Measurements from ENCODE around the gene SIN3A. TPM values are rescaled to one million over a fixed set of nuclear protein-coding genes. Genes with fewer than 3 reads are reported as not detected.
"Not testable (repeated sequence)": the region's sequence is repeated elsewhere in the genome, so short reads cannot be mapped to it uniquely, and the experiment has no call there.

The SIN3A gene
- total RNA-seq, 1 donor from 2014 or later, result 25.4 TPM

DNA sequence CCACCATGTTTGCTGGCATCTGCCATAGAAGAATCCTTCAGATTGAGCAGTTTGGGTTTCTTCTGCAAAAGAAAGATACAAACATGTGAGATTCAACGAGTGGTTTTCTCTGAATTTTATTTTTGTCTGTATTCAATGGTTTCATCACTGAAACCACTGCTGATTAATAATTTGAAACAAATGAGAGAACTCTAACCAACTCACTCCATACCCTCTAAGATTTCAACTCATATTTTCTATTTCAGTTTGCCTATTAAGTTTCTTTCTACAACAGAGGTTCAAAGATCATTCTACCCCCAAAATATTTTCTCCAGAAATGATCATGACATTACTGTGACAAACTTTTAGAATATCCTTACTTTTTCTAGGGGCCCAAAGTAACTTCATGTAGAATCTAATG lies 44.4 kb downstream of the SIN3A start:
- DNase-seq, result no peak
- intact Hi-C loops (cut with DNase I), result no loop called here
- no peak for ATAC-seq (ENCODE audit: poor library complexity)

DNA sequence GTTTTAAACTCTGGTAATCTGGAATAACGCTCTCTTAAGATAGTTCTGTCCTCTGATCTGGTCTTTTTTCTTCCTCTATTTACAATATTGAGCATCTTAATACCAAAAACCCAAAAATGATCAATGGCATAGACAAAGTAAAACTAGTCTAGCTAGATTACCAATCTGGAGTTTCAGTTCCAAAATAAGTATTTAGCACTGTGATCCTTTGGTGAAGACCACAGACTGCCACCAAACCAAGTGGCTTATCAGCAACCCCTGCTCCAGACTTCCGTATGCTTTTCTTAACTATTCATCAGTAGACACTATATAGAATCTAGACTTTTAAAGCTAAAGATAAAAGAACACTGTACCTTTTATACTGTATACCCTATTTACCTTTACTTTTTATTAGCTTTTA lies 47.6 kb downstream of the SIN3A start:
- DNase-seq (no peak), ATAC-seq (ENCODE audit: poor library complexity) (no peak)
- intact Hi-C loops (cut with DNase I), result no loop called here

DNA sequence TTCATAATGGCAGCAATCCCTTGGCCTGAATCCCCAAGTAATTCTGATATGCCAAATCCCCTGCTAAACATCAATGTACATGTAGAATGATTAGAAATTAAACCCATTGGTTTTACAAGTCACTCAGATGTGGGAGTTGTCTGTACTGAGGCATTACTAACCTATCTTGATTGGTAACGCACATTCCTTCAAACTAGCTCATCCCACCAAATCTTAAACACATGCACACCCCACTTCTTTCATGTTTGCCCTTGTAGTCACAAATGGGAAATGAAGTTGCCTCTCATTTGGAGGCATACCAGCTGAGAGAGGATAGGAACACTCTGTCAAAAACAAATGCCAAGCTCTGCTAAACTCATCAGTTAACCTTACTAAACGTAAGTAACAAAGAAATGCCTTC lies 54.0 kb downstream of the SIN3A start:
- intact Hi-C loops (cut with DNase I), result no loop called here
- DNase-seq, result no peak
- no peak for ATAC-seq (ENCODE audit: poor library complexity)

DNA sequence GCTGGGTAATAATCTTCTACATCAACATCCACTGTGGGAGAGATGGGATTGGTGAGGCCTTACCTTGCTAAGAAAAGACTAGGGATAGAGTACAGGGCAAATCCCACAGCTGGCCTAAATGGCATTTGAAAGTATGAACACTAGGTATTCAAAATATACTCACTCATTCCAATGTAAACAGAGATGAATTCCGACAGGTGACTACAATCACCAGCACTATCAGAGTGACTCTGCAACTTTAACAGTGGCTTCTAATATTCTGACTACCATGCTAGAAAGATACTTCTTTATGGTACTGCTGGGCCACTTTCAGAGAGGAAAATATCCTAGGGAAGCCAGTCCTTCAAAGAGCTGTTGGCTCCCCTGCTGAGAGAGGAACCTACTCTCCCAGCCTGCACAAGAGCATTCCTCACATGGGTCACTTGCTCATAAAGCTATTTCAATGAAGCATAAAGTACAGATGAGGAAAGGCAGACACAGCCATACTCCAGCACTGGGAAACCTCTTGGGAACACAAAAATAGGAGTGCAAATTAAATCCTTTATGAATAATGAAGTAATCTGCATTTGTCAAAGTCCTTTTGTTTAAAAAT lies 61.6 kb downstream of the SIN3A start:
- ATAC-seq (ENCODE audit: poor library complexity) (no peak), DNase-seq (no peak)
- intact Hi-C loops (cut with DNase I), result no loop called here

DNA sequence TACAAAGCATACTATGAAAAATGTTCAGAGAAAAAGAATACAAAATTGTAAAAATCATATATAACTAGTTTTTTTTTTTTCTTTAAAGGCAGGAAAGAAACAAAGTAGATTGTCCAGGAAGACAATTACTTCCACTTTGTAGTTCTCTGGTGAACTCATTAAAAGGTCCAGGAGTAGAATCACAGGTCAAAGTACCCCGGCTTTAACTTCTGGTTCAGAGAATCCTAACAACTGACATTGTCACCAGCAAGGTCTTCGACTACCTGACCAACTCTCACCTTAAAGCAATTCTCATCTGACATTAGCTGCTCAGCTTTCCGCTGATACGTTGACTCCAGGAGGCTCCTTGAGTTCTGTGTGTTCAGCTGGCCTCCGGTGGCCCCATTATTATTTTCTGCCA lies 67.5 kb downstream of the SIN3A start:
- DNase-seq; intact Hi-C loops (cut with DNase I); ATAC-seq (ENCODE audit: poor library complexity): not testable (repeated sequence)

DNA sequence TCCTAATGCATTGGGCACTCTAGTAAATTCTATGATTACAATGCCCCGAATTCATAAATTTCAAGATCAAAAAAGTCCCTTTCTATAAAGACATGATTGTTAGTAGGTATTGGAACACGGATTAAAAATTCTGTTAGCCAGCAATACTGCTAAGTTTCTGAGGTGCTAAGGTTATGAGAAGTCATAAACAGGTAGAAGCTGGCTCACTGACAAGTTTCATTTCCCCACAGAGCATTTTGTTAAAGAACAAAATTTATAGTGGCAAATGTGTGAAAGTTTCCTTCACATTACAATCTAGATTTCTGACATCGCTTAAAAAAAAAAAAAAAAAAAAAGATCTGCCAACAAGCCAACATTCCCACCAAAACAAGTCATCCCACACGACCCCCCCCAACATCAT lies 70.7 kb downstream of the SIN3A start:
- intact Hi-C loops (cut with DNase I), result no loop called here
- no peak for ATAC-seq (ENCODE audit: poor library complexity)
- DNase-seq, result no peak

DNA sequence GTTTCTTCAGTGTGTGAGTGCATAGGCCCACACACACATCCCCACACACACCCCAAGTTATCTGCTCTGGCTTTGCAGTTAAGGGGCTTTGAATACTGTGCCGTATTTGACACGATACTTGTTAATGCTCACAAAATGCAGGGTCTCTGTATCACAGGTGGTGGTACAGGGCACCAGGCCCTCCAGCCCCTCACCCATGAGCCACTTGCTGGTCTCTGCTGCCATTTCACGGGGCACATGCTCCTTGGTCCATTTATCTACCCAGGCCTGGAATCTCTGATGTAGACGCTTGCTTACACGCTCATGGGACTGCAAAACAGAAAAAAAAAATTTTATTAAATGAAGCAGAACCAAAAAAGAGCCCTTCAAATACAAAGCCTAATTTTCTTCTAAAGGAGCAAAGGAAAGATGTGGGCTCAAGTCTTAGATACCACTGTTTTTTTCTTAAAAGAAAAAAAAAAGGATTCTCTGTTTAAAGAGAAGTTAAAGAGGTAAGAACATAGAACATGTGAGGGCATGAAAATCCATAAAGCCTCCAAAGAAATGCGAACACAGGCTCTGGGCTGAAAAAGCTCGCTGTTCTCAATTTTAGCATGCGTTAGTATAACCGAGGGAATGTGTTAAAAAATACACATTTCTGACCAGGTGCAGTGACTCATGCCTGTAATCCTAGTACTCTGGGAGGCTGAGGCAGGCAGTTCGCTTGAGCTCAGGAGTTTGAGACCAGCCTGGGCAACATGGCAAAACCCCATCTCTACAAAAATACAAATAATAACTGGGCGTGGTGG lies 79.4 kb downstream of the SIN3A start:
- intact Hi-C loops (cut with DNase I), result loop anchor here (5.0 kb wide), 1 partner anchor 40 kb away; no protein-coding TSS in a partner anchor
- ATAC-seq (ENCODE audit: poor library complexity) (no peak), DNase-seq (no peak)

DNA sequence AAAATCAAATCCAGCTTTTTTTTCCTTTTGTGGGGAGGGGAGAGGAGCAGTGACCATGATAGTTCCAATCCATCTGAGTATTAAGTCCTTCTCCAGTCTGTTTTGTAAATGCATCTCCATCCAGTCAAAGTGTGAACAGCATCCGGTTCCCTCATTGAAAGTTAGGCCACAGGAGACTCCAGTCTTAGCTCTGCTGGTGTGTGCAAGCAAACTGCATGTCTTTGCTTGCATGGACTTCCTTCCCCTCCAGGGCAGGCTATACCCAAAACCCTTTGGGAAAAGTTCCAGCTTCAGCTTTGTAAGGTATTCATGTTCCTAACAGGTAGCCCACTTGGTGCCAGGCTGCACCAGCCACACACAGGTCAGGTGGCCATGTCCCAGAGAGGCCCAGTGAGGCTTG lies 80.0 kb downstream of the SIN3A start:
- intact Hi-C loops (cut with DNase I), result loop anchor here (5.0 kb wide), 1 partner anchor 41 kb away; no protein-coding TSS in a partner anchor
- DNase-seq (no peak), ATAC-seq (ENCODE audit: poor library complexity) (no peak)

DNA sequence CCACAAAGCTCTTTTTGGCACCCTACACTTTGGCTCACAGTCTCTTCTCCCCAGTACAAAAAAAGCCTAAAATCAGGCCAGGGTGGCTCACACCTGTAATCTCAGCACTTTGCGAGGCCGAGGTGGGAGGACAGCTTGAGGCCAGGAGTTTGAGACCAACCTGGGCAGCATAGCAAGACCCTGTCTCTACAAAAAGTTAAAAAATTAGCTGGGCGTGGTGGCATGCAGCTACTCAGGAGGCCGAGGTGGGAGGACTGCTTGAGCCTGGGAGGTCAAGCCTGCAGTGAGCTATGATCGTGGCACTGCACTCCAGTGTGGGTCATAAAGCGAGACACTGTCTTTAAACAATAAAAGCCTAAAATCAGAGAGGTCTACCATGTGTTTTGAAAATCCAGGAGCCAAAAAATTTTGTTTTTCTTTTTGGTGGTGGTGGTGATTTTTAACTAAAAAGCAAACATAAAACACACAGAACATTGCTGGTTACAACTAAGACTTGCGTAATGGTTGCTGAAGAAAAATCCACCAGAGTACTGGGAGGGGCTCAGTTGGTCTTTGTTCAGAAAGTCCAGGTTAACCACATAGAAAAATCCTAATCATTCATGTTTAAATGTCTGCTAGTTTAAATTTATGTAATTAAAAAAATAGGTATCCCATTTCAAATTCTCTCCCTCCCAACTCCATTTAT lies 81.5 kb downstream of the SIN3A start:
- DNase-seq (no peak), ATAC-seq (ENCODE audit: poor library complexity) (no peak)
- intact Hi-C loops (cut with DNase I), result loop anchor here (5.0 to 10.0 kb wide), 2 partner anchors 42 to 315 kb away; no protein-coding TSS in a partner anchor

DNA sequence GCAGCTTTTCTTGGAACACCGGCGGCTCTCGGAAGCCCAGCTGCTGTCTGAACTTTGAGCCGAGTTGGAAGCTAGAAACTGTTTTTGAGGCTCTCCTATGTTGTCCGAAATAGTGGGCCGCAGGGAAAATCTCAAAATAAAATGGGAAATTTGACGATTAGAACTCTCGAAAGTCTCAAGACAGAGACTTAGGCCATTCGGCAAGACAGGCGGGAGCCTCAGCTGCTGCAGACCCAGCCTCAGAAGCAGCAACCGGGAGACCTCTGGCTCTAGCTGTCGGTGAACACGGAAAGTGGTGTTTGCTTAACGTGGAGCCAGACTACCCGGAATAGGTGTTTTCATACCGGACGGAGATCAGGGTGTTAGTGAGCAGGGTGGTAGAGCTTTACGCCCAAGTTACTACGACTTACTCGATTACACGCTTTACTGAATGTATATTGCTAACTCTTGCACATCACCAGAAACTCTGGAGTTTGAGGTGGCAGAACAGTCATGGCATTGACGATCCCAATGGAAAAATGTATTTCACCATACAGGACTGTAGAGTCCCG lies 82.7 kb downstream of the SIN3A start:
- intact Hi-C loops (cut with DNase I), result loop anchor here (10.0 kb wide), 1 partner anchor 316 kb away; no protein-coding TSS in a partner anchor

DNA sequence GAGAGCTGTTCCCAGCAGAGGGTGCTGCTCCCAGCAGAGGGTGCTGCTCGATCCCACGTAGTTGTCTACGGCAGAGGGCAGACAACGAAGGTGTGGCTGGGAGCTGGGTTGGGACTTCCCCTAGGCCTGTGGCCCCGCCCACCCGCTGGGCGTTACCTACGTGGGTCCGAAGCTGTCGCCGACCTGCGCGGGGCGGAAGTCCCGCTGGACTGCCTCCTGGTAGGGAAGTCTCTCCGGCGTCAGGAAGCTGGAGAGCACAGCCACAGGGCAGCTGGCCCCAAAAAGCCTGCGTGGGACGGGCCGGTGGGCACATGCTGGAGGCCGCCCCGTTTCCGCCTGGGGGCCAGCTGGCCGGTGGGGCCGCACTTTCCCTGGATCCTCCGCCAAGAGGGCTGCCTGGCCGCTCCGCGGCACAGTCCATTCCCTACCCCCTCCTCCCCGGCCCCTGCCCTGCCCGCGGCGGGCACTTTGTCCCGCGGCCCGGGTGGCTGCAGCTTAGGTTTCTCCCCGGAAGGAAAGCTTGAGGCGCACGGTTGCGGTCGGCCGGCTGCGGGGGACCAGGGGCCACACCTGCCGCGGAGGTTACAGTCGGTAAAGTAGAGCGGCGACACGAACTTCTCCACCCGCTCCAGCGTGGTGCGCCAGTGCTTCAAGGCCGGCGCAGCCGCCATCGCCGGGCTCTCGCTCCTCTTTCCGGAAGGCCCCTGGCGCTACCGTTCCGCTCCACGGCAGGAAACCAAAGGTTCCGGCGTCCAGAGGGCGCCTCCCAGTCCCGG lies 83.4 kb downstream of the SIN3A start, which contains the start of gene MAN2C1:
TSS of gene MAN2C1 (minus strand) at position 695 of the 776 bp plus-strand sequence. CDS start at position 671, 24 bp downstream.
- peak; percentile 97 for ATAC-seq (ENCODE audit: poor library complexity)
- peak; percentile 97 for DNase-seq
- intact Hi-C loops (cut with DNase I), result loop anchor here (10.0 kb wide), 1 partner anchor 317 kb away; no protein-coding TSS in a partner anchor

More for the DNA sequence above, 82.7 kb downstream of the SIN3A start:
- DNase-seq (no peak), ATAC-seq (ENCODE audit: poor library complexity) (peak; percentile 5)

DNA sequence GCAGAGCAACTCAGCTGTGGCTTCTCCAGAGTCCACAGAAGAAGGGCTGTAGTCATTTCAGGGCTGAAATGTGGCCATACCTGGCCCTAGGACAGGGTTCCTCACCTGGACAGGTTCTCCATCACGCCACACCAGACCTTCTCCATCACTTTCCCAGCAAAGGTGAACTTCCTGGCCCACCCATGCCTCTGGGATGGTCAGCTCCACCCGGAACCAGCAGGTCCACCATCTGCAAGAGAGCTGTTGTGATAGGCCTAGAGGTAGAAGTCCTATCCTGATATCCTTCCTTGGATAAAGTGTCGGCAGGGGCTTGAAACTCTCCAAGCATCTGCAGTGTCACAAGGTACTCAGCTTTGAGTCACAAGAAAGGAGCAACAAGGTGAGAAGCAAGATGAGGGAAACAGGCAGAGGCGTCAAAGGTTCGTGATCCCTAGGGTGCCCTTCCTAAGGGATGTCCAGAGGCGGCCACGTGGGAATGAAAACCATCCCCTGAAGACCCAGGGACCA lies 84.0 kb downstream of the SIN3A start:
- ATAC-seq (ENCODE audit: poor library complexity) (no peak), DNase-seq (no peak)
- intact Hi-C loops (cut with DNase I), result loop anchor here (10.0 kb wide), 1 partner anchor 317 kb away; no protein-coding TSS in a partner anchor

DNA sequence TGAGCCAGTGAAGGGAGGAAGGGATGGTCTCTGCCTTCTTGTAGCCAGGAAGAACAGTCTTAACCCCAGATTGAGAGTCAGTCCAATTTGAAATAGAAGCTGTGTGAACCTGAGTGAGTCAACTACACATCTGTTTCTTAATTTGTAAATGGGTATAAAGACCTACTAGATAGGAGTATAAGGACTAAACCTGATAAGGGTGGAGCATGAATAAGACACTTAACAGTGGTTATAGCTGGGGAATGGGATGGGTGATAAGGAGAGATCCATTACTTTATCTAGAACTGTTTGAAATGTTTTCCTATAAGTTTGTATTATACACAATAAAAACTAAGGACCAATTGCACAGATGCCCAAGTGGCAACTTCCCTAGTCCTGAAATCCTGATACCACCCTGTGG lies 84.5 kb downstream of the SIN3A start:
- no peak for DNase-seq
- intact Hi-C loops (cut with DNase I), result loop anchor here (10.0 kb wide), 1 partner anchor 318 kb away; no protein-coding TSS in a partner anchor
- no peak for ATAC-seq (ENCODE audit: poor library complexity)

DNA sequence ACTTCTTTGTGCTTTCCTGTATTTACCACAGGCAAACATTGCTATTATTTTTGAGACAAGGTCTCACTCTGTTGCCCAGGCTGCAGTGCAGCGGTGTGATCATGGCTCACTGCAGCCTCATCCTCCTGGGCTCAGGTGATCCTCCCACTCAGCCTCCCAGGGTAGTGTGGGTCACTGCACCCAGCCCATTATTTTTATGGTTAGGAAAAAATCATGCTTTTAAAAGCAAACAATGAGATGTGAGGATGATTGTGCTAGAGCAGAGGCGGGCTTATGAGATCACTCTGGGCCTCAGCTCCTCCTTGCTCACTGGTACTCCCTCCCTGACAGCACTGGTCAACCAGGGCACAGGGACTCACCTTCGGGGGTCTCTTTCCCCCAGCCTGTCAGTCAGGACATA lies 85.3 kb downstream of the SIN3A start:
- ATAC-seq (ENCODE audit: poor library complexity) (no peak), DNase-seq (no peak)
- intact Hi-C loops (cut with DNase I), result loop anchor here (10.0 kb wide), 1 partner anchor 319 kb away; no protein-coding TSS in a partner anchor

DNA sequence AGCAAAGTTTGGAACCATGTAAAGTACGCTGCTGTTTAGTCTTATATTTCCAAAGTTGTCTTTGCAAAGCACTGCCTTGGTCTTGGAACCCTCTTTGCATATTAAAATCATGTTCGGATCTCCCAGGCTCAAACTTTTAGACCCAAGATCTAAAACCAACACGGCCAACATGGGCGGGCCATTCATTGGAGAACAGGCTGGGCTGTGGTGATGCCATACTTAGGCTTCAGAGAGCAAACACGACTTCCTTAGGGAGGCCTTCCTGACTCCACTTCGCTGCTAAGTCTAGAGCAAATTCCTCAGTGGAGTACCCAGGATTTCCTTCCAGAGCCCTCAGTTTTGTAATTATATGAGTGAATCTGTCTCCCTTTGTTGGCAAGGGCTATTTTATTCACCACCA lies 86.6 kb downstream of the SIN3A start:
- no peak for ATAC-seq (ENCODE audit: poor library complexity)
- no peak for DNase-seq
- intact Hi-C loops (cut with DNase I), result loop anchor here (10.0 kb wide), 1 partner anchor 320 kb away; no protein-coding TSS in a partner anchor

DNA sequence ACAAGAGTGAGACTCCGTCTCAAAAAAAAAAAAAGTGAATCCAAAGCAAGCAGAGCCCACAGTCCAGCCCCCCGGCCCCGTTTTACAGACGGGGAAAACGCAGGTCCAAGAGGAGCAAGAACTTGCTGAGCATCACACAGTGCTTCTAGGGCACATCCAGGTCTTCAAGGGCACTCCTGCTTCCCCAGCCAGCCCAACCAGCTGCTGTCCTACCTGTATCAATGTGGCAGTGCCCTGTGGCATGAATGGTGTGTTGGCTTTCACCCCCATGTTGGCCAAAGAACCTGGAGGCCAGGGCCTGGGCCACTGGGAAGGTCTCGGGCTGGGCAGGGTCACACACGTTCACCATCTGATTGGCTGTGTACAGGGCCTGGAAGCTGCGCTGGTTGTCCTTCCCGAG lies 87.7 kb downstream of the SIN3A start:
- no peak for ATAC-seq (ENCODE audit: poor library complexity)
- DNase-seq, result no peak
- intact Hi-C loops (cut with DNase I), result loop anchor here (10.0 kb wide), 1 partner anchor 321 kb away; no protein-coding TSS in a partner anchor

DNA sequence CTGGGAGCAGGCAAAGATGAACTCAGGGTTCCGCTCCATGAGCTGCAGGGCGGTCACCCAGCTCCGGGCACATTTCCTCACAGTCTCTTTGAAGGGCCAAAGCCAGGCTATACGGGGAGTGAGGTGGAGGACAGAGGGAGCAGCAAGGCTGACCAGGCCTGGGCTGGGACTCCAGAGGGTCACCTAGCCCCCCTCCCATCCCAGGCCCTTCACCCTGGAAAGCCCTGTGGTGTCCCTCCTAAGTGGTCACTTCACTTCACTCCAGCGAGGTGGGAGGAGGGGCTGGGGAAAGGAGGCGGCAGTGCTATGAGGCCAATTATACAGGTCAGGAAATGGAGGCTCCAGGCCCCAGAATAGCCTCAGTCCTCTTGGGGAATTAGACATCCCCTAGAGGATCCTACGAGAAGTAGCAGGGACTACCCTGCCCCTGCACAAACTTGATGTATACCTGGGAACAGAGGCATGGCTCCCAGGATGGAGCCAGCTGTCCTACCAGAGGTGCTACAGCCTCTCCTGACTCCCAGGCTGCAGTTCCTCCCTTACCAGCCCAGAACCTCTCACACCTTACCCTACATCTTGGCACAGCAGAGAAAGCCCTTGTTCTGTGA lies 88.7 kb downstream of the SIN3A start:
- intact Hi-C loops (cut with DNase I), result loop anchor here (10.0 kb wide), 1 partner anchor 322 kb away; no protein-coding TSS in a partner anchor
- ATAC-seq (ENCODE audit: poor library complexity), result no peak
- DNase-seq, result no peak
